NCI-H226 (cell line): Measurements from ENCODE around the gene DNAJB12.
"Not testable (repeated sequence)": the region's sequence is repeated elsewhere in the genome, so short reads cannot be mapped to it uniquely, and the experiment has no call there.

Experiments used
- DNase-seq: peaks from one replicate; pipeline ENCODE4 v3.0.0-alpha.2; 2015

Gene DNAJB12

DNA sequence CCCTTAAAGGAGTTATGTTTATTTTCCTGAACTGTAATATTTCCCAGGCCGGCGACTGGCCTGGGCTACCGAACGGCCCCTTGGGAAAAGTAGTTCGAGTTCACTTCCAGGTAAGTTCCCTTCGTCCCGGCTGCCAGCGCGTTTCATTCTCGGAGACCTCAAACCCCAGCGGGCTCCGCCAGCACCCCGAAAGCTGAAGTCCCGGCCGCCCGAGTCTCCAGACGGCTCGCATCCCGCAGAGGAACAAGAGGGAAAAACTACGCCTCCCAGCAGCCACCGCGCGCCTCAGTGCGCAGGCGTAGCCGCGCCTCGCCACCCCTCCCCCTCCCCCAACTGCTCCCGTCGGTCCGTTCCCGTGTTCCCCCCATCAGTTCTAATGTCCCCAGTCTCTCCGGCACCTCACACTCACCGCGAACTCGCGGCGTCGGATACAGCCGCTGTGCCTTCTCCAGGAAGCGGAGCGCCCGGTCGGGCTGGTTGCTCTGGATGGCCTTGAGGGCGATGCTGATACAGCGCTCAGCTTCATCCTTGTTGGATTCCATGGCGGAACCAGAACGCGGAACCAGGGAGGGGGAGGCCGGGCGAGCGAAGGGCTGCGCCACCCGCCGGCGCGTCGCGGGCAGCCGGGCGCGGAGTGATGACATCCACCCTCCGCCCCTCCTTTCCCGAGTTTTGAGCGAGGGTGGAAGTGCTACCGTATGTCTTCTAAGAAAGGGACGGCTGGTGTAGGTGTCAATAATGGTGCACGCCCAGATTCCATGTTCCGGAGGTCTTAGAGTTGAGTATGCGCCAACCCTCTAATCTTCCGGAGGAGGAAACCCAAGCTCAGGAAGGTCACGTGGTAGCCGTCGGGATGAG lies at the start of gene DNAJB12:
Gene DNAJB12, minus strand, starts transcription at position 564 of the 858 bp plus-strand sequence. Its CDS starts 22 bp downstream, at position 542.
- peak; percentile 94 for DNase-seq

DNA sequence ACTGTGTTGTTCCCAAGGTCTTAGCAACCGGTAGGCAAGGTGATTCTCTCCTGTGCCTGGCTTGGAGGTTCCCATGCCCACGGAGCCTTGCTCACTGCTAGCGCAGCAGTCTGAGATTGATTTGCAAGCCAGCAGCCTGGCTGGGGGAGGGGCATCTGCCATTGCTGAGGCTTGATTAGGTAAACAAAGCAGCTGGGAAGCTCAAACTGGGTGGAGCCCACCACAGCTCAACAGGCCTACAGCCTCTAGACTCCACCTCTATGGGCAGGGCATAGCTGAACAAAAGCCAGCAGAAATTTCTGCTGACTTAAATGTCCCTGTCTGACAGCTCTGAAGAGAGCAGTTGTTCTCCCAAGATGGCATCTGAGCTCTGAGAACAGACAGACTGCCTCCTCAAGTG lies 40.9 kb upstream of the DNAJB12 start:
- DNase-seq = not testable (repeated sequence)

DNA sequence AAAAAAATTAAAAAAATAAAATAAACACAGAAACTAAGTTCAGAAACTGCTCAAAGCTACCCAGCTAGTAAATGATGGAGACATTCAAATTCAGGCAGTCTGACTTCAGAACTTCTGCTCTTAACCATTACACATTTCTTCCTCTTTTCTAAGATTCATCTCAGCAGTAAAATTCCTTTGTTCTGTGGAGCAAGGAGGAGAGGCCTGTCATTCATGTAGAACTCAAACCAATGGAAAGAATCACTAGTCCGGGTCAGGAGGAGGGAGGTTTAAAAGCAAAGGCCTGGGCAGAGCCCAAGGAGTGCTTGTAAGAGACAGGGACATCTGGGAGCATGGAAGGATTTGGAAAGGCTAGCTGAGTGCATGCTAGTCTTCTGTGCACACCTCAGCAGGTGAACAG lies 37.9 kb upstream of the DNAJB12 start:
- DNase-seq = no peak

DNA sequence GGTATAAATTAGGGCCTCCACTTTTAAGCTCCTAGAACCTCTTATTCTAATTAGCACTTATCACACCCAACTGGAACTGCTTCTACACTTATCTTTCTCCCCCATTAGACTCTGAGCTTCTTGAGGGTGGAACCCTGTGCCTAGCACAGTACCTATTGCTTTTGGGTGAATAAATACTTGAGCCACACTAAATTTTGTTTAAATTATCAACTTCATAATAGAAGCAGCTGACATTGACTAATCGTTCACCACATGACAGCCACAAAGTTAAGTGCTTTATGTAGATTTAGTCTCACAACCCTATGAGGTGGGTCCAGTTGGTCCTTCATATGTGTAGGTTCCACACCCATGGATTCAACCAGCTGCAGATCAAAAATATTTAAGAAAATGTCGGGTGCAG lies 36.0 kb upstream of the DNAJB12 start:
- DNase-seq = no peak

DNA sequence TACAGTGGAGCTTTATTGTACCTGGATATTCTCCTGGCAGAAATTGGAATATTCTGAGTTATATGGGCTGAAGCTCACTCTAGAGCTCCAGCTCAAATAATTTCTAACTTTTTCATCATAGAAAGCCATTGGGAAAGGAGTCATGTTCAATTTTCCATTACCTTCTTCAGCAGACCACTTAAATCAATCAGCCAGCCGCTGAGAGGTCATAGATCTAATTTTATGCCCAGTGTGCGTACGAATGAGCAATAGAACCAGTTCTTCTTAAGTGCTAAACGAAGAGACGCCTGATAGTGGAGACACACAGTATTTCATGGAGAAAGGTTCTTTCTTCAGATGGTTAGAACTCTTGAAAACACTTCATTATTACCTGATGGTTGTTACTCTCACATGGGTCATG lies 35.0 kb upstream of the DNAJB12 start:
- no peak for DNase-seq

DNA sequence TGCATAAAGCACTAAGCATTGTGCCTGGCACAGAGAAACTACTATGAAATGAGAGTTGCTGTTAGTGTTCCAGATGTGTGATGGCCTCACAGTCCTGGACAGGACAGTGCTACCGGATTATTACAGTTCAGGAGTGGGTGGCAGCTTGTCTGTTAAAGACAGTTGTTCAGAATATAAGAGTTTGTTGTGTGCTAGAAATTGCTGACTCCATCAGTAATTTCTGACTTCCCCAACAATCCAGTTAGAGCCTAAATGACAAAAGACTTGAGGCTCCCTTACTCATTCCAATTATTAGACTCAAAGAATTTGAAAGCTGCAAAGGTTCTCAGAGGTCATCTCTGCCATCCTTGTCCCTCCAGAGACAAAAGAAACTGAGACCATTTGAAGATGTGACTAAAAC lies 34.3 kb upstream of the DNAJB12 start:
- no peak for DNase-seq

DNA sequence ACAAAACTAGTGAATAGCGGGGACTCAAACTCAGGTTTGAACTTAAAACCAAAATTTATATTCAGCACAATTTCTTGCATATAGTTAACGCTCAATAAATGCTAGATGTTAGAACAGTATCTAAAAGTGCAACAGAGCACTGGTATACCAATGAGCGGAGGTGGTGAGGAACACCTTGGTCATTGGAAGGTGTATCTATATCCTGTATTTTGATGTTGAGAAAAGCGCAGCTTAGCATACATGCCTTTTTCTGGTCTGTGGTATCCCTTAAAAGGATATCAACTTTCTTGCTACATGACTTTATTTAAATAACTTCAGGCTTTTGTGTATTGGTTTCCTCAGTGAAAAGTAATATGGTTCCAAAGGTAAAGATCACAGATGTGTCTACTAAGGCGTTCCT lies 33.3 kb upstream of the DNAJB12 start:
- DNase-seq = no peak

DNA sequence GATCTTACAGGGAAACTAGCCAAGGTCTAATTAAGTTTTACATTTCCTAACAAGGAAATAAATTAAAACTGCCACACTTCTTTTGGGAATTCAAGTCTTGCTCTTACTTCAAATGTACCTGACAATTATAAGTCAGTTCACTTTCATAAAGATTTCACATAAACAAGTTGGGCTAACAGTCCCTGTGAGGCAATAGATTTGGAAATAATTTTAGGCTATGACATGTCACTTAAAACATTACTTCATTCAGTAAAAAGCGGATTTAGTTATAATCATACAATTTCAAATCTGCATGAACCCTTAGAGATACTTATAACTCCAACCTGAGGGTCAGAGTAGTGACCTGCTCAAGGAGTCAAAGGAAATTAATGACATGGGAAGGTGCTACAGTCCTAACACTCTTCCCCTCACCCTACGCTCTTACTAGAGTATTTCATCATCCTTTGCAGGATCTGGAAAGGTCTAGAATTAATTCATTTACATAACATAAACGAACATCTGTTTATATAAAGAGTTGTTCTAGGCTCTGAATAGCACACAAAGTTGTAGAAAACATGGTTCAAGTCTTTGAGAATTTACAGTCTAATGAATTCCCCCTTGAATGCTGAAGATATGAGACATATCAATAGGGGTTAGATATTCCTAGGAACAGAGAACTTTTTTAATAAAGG lies 32.3 kb upstream of the DNAJB12 start:
- no peak for DNase-seq

DNA sequence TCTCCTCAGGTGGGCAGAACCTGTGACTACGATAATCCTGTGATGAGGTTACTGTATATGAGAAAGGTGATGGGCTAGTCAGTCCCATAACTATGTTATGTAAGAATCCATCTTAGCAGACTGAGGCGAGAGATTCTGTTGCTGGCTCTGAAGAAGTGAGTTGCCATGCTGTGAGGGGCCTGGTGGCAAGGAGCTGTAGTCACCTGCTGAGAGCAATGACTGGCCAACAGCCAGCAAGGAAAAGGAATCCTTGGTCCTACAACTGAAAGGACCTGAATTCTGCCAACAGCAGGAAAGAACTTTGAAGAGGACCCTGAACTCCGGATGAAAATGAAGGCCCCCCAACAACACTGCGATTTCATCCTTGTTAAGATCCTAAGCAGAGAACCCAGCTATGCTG lies 31.0 kb upstream of the DNAJB12 start:
- DNase-seq = no peak

DNA sequence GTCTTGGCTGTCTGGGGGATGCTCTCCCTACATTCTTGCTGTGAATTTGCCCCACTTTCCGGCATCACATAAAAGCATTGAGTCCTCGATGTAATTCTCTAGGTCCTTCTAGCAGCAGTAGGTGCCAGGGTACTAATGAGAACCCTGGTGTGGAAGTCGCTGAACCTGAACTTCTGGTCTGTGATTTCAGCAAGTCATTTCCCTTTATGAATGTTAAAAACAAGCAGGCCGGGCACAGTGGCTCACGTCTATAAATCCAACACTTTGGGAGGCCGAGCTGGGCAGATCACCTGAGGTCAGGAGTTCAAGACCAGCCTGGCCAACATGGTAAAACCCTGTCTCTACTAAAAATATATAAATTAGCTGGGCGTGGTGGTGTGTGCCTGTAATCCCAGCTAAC lies 30.3 kb upstream of the DNAJB12 start:
- DNase-seq = not testable (repeated sequence)

DNA sequence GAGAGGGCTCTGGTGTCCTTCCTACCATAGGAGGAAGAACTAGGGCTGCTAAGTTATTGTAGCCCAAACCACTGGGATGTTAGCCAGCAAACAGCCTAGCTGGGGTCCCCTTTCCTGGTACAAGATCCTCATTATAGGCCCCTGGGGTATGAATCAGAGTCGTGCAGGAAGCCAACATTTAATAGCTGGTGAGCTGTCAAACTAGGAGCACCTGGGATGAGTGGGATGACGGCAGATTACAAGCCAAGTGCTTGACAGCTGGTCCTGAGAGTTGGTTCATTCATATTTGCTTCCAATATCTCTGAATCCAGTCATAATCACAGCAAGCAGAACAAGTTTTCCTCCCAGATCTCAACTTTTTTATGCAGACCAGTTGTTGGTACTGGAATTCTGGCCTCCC lies 25.1 kb upstream of the DNAJB12 start:
- no peak for DNase-seq

DNA sequence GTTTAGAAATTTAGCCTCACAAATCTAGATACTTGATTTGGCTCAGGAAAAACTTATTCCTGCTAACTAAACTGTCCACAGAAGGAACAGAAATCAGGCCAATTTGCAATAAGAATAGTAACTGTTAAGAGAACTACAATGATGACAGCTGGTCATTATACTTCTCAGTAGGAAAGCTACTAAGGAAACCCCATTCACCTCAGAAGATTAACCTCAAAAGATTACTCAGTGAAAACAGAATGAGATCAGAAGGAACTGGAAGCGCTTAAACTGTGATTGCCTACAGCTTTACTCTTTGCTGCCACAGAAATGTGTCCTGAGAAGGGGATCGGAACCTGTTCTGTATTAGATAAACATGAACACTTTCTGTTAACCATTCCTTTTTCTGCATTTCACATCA lies 24.3 kb upstream of the DNAJB12 start:
- DNase-seq = no peak

DNA sequence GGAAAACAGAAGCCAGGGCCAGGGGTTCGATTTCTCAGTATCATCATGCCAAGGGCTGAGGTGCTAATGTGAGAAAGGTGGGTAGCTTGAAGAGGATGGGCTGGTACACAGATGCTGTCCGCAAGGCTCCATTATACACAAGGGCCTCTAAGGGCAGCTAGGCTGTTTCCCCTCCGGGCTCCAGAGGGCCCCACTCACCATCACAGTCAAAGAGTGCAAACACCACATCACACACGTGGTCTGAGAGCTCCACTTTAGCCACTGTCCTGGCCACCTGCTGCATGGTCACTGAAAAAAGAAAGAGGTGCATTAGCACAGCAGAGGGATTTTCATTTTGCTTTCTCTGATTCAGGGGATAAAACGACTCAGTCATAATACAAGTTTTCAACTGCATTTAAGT lies 20.9 kb upstream of the DNAJB12 start:
- DNase-seq = no peak

DNA sequence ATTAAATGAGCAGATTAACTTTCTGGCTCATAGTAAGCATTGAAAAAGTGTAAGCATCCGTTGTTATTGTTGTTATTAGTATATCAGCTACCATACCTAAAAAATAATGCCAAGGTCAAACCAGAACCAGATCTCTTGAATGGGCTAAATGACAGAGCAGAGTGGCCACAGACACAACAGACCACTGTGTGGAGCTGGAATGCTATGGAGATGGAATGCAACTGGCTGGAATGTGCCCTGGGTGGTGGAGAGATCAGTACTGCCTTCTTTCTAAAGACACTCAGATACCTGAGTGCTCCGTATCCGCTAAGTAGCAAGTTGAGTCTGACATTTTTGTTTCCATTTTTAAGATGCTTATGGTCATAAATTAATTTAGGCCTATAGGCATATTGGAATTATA lies 20.5 kb upstream of the DNAJB12 start:
- DNase-seq = no peak

DNA sequence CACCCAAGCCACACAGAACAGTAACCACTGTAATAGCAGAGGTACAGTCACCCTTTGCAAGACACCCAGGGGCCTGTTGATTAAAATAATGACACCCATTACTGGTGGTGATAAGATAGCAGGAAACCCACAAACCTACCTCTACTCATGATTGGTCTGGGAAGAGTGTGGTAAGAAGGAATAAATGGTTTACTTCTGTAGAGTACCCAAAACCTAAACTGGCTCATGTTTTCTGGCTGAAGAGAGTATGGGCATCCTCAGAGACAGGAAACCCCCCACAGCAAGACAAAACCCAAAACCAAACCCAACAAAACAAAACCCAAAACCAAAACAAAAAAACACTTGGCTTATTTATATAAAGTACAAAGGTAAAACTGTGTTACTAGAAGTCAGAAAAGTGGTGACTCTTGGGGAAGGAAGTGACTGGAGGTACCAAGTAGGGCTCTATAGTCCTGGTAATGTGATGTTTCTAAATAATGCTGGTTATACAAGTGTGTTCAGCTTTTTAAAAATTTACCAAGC lies 15.5 kb upstream of the DNAJB12 start:
- no peak for DNase-seq

DNA sequence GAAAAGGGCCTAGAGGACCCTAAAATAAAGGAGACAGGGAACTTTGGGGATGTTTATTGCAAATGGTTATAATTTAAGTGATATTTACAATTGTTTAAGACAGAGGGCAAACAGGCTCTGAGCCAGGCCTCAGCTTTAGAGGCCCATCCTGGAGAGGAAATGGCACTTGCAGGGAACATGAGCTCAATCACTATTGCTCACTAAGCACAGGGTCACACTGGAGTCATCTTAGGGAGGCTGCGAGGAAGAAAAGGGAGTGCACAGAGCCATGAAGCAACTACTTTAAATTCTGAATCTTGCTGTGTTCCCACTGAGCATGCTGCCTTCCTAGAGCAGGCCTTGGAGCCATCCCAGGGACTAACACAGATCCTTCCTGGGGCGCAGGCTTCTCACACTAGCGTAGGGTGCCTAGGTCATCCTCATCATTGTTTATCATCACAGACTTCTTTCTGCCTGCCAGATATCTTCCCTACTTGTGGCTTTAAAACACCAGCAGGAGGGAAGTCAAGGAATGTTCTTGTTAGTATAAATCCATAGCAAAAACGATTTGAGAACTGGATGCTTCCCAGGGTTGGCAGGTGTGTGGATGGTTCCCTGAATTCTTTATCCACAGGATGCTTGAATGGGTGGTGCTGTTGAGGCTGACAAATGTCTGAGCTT lies 12.7 kb upstream of the DNAJB12 start:
- DNase-seq = no peak

DNA sequence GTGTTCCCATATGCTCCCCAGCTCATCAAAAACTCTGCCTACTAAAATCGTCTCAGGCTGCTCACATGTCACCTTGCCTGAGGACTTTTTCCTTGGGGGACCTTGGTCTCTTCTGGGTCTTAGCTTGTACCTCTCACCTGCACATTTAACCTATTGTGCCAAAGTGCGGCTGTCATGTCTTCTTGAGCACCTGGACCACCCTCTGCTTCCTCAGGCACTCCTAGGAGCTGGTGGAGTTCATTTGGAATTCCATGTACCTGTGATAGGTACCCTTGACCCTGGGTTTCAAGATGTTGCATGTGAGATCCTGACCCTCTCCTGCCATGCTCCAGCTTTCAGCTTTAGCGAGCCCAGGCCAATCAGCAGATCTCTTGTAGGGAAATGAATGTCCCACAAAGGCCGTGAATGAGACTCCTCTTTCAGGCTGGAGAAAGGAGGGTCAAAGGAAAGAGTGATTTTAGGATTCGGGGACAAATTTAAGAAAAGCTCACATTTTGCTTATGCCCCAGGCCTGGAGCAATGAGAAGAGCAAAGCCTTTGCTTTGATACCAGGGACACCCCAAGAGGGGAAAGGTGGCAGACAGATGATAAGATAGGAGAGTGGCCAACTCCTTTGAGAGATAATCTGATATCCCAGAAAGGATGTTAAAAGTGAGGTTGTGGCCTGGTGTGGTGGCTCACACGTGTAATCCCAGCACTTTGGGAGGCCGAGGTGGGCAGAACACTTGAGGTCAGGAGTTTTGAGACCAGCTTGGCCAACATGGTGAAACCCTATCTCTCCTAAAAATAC lies 10.6 kb upstream of the DNAJB12 start:
- DNase-seq = no peak

DNA sequence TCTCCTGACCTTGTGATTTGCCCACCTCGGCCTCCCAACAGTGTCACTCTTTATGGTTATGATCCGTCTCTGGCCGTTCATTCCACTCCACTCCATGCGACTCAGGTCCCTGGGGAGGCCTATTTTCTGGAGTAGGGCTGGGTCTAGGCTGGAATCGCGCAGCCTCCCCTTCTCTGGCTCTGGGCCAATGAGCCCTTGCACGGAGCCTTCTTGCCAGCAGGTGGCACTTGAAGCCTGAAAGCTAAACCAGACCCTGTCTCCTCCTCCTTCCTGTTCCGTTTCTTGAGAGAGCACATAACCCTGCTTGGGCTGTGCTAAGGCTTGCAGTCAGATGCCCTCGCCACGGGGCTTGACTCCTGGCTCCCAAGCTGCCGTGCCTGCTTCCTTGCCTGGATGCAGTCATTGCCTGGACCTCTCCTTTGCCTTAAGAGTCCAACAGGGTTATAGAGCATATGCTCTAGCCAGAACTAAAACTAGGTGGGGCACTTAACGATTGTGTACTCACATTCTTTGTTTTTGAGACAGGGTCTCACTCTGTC lies 9.6 kb upstream of the DNAJB12 start:
- peak; percentile 83 for DNase-seq

DNA sequence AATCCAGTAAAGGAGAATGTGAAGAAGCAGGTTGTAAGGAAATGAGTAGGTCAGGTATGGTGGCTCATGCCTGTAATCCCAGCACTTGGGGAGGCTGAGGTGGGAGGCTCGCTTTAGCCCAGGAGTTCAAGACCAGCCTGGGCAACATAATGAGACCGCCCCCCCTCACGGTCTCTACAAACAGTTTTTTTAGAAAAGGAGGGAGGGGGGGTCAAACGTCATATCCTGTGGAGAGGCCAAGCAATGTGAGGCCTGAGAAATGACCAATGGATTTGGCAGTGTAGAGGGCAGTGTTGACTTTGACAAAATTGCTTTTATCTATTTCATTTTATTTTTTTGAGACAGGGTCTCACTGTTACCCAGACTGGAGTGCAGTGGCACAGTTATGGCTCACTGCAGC lies 2.3 kb upstream of the DNAJB12 start:
- no peak for DNase-seq

DNA sequence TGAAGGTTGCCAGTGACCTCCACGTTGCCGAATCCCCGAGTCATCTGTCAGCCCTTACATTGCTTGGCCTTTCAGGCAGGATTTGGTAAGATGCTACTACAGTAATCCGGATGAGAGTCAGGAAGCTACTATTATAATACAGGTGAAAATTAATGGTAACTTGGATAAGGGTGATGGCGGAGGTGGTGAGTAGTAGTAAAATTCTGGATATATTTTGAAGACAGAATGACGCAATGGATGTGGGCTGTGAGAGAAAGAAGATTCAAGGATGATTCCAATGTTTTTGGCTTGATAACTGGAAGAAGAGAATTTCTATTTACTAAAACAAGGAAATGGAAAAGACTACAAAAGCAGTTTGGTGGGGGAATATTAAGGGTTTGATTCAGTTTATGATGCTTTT lies 1.4 kb upstream of the DNAJB12 start:
- no peak for DNase-seq

DNA sequence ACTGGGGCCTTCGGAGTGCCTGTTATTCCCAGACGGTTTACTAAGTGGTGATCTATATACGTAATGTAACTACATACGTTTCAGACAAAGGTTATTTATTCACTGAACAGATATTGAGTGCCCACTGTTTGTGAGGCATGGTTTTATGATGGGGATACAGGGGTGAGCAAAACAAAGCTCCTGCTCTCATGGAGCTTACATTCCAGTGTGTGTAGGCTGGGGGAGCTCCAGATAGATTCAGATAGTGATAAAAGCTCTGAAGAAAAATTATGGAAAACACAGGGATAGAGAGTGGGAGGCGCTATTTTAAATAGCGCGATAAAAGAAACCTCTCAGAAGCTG lies 466 bp upstream of the DNAJB12 start:
- DNase-seq = no peak

DNA sequence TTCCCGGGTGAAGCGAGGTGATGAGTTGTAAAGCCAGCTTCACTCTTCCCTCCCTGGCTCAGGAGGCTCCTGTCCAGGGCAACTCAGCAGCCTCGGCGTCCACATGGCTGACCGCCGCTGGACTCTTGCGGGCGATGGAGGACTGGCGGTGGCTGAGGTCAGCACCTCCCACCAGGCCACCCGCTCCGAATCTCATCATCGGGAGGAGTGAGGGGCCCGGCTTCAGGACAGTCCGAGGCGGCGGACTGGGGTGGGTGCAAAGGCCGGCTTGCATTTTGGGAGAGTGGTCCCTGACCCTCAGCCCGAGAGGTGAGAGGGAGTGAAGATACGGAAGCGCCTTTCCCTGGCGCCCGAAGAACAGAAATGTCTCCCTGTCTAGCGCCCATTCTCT lies 759 bp downstream of the DNAJB12 start:
- DNase-seq = no peak
